Activated T-cell treated with anti-CD3 and anti-CD28 coated beads, Interleukin-2, amount 50 U/mL, for 48 hours (primary cell): ENCODE results near the gene FGF19.
A peak's percentile ranks its signal among the peaks of the same experiment; 100 is the strongest.

Experiments used
- DNase-seq, 2 experiments: peaks; one replicate each; pipeline ENCODE4 v3.0.0-alpha.2; 2020

FGF19 gene

GRCh38 chr11:69703768-69704507 is at the start of gene FGF19:
FGF19 (minus strand) TSS chr11:69704022; CDS start chr11:69703876, 146 bp downstream.
- peak; percentile 28 to 37 for DNase-seq

GRCh38 chr11:69752890-69753289 is 49.1 kb upstream of the FGF19 start:
- DNase-seq = no peak

GRCh38 chr11:69750875-69751597 is 47.2 kb upstream of the FGF19 start:
- DNase-seq = no peak

GRCh38 chr11:69750108-69750850 is 46.5 kb upstream of the FGF19 start:
- DNase-seq = no peak

- DNase-seq = no peak
Measured at GRCh38 chr11:69748637-69749036, 44.8 kb upstream of the FGF19 start.

- DNase-seq = no peak
Measured at GRCh38 chr11:69746752-69747742, 43.2 kb upstream of the FGF19 start.

GRCh38 chr11:69746140-69746539 is 42.3 kb upstream of the FGF19 start:
- no peak for DNase-seq

GRCh38 chr11:69745201-69745600 is 41.4 kb upstream of the FGF19 start:
- no peak for DNase-seq

GRCh38 chr11:69744435-69744834 is 40.6 kb upstream of the FGF19 start:
- DNase-seq = no peak

- no peak for DNase-seq
Measured at GRCh38 chr11:69734841-69735240, 31.0 kb upstream of the FGF19 start.

GRCh38 chr11:69734367-69734766 is 30.5 kb upstream of the FGF19 start:
- DNase-seq = no peak

- DNase-seq = no peak
Measured at GRCh38 chr11:69732910-69733309, 29.1 kb upstream of the FGF19 start.

GRCh38 chr11:69731110-69731509 is 27.3 kb upstream of the FGF19 start:
- DNase-seq = no peak

- no peak for DNase-seq
Measured at GRCh38 chr11:69730500-69730899, 26.7 kb upstream of the FGF19 start.

GRCh38 chr11:69729252-69729651 is 25.4 kb upstream of the FGF19 start:
- DNase-seq = no peak

- no peak for DNase-seq
Measured at GRCh38 chr11:69727266-69727665, 23.4 kb upstream of the FGF19 start.

- DNase-seq = no peak
Measured at GRCh38 chr11:69726481-69726880, 22.7 kb upstream of the FGF19 start.

GRCh38 chr11:69726019-69726418 is 22.2 kb upstream of the FGF19 start:
- DNase-seq = no peak

GRCh38 chr11:69721745-69722144 is 17.9 kb upstream of the FGF19 start:
- DNase-seq = no peak

- DNase-seq = no peak
Measured at GRCh38 chr11:69721106-69721505, 17.3 kb upstream of the FGF19 start.

- no peak for DNase-seq
Measured at GRCh38 chr11:69718912-69719311, 15.1 kb upstream of the FGF19 start.

- peak; percentile 35 to 43 for DNase-seq
Measured at GRCh38 chr11:69718147-69718546, 14.3 kb upstream of the FGF19 start.
